Gastroesophageal sphincter (tissue), 3 donors: Measurements from ENCODE around the gene ALK.

Source experiments
- EP300 ChIP-seq: sonication (generic); formaldehyde crosslinking; IDR thresholded peaks from one replicate; pipeline ENCODE4 v1.6.1; 2017; ENCODE audit warnings: antibody characterized with exemption, mild to moderate bottlenecking
- POLR2AphosphoS5 ChIP-seq: sonication (generic); formaldehyde crosslinking; IDR thresholded peaks from one replicate; pipeline ENCODE4 v1.6.1; 2017; ENCODE audit warnings: antibody characterized with exemption
- TF ChIP-seq, protein P1 (sequence below), 4 experiments: fragments of 200-600 bp in 2 of 4; fragments of 450-650 bp in 2 of 4; sonication (generic) in 1 of 4; IDR thresholded peaks; one replicate each; pipeline ENCODE4 v1.5.1; 2017 to 2019; ENCODE audit warnings: antibody characterized with exemption in 4 of 4, mild to moderate bottlenecking in 2 of 4, moderate library complexity in 2 of 4

DNA sequence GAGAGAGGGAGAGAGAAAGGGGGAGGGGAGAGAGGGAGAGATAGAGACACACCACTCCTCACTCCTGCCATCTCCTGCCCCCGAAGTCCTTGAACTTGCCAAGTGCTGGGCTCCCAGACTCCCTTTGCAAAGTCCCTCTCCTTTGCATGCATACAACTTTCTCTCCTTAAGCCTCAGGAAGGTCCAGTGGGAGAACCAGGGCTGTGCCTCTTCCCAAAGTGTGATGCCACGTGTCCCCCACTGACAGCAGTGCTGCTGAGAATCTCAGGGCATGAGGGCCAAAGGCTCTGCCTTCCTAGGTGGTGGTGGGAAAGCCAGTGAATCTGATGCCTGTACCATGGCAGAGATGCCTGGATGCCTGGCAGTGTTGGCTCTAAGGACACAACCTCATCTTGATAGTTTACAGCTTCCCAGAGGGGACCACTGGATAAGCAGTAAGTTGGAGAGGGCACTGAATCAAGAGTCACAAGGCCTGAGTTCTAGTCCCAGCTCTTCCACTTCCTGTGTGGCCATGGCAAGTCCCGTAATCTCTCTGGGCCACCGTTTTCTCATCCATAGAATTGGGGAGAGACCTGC is 702.7 kb downstream of the ALK start:
- TF ChIP-seq, protein P1, sequence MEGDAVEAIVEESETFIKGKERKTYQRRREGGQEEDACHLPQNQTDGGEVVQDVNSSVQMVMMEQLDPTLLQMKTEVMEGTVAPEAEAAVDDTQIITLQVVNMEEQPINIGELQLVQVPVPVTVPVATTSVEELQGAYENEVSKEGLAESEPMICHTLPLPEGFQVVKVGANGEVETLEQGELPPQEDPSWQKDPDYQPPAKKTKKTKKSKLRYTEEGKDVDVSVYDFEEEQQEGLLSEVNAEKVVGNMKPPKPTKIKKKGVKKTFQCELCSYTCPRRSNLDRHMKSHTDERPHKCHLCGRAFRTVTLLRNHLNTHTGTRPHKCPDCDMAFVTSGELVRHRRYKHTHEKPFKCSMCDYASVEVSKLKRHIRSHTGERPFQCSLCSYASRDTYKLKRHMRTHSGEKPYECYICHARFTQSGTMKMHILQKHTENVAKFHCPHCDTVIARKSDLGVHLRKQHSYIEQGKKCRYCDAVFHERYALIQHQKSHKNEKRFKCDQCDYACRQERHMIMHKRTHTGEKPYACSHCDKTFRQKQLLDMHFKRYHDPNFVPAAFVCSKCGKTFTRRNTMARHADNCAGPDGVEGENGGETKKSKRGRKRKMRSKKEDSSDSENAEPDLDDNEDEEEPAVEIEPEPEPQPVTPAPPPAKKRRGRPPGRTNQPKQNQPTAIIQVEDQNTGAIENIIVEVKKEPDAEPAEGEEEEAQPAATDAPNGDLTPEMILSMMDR (IDR thresholded peaks at IDR 0.05), result no peak
- no peak for TF ChIP-seq POLR2AphosphoS5
- TF ChIP-seq EP300, result no peak
